ENCODE results near the gene KCNH2. TPM values are rescaled to one million over a fixed set of nuclear protein-coding genes. Genes with fewer than 3 reads are reported as not detected.
"Not testable (repeated sequence)": the region's sequence is repeated elsewhere in the genome, so short reads cannot be mapped to it uniquely, and the experiment has no call there.

Gene KCNH2
- total RNA-seq, 6 experiments from 2014 or later, result not detected

GRCh38 chr7:150912427-150912826, 65.7 kb downstream of the KCNH2 start:
- H3K9me3 Mint-ChIP-seq, result no peaks in the 10 kb centered on the region
- no peaks in the 10 kb centered on the region for H3K36me3 Mint-ChIP-seq (ENCODE audit: low read depth)
- no peaks in the 10 kb centered on the region for H3K4me1 Mint-ChIP-seq (ENCODE audit: low read depth)
- no peak overlapping the region for H3K4me3 Mint-ChIP-seq
- DNase-seq, result no peak
- TF ChIP-seq, protein P1, sequence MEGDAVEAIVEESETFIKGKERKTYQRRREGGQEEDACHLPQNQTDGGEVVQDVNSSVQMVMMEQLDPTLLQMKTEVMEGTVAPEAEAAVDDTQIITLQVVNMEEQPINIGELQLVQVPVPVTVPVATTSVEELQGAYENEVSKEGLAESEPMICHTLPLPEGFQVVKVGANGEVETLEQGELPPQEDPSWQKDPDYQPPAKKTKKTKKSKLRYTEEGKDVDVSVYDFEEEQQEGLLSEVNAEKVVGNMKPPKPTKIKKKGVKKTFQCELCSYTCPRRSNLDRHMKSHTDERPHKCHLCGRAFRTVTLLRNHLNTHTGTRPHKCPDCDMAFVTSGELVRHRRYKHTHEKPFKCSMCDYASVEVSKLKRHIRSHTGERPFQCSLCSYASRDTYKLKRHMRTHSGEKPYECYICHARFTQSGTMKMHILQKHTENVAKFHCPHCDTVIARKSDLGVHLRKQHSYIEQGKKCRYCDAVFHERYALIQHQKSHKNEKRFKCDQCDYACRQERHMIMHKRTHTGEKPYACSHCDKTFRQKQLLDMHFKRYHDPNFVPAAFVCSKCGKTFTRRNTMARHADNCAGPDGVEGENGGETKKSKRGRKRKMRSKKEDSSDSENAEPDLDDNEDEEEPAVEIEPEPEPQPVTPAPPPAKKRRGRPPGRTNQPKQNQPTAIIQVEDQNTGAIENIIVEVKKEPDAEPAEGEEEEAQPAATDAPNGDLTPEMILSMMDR (IDR thresholded peaks at IDR 0.05), result no peak
- H3K27me3 Mint-ChIP-seq (ENCODE audit: insufficient read depth), result peaks cover 18% of the 10 kb centered on the region
- H3K27ac Mint-ChIP-seq, result no peak overlapping the region

- Mint-ChIP-seq H3K9me3 (no peaks in the 10 kb centered on the region), H3K36me3 (ENCODE audit: low read depth) (no peaks in the 10 kb centered on the region), H3K4me3 (no peak overlapping the region), H3K27ac (no peak overlapping the region), H3K27me3 (ENCODE audit: insufficient read depth) (peaks cover 18% of the 10 kb centered on the region), H3K4me1 (ENCODE audit: low read depth) (no peaks in the 10 kb centered on the region)
- TF ChIP-seq, protein P1 (IDR thresholded peaks at IDR 0.05), result no peak
- DNase-seq, result no peak
These were observed 66.4 kb downstream of the KCNH2 start for GRCh38 chr7:150911590-150912267.

DNA sequence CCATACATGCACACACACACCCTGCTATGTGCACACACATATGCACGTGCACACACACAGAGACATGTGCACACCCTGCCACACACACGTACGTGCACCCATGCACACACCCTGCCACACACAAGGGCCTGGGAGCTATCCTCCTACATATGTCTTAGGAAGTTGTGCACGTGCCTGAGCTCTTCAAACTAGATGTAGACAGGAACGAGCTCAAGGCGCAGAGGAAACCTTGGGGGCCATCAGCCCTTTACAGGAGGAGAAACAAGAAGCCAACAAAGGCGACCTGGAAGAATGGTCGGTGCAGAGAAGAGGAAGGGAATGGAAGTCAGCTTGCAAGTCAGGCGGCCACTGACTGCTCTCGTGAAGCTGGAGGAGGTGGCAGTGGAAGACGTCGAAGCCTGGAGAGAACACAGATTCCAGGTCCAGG, 67.1 kb downstream of the KCNH2 start:
- Mint-ChIP-seq H3K4me3 (no peak overlapping the region), H3K4me1 (ENCODE audit: low read depth) (no peaks in the 10 kb centered on the region), H3K36me3 (ENCODE audit: low read depth) (no peaks in the 10 kb centered on the region), H3K27me3 (ENCODE audit: insufficient read depth) (peaks cover 14% of the 10 kb centered on the region), H3K9me3 (no peaks in the 10 kb centered on the region), H3K27ac (no peak overlapping the region)
- TF ChIP-seq, protein P1 (IDR thresholded peaks at IDR 0.05), result no peak
- DNase-seq, result no peak

DNA sequence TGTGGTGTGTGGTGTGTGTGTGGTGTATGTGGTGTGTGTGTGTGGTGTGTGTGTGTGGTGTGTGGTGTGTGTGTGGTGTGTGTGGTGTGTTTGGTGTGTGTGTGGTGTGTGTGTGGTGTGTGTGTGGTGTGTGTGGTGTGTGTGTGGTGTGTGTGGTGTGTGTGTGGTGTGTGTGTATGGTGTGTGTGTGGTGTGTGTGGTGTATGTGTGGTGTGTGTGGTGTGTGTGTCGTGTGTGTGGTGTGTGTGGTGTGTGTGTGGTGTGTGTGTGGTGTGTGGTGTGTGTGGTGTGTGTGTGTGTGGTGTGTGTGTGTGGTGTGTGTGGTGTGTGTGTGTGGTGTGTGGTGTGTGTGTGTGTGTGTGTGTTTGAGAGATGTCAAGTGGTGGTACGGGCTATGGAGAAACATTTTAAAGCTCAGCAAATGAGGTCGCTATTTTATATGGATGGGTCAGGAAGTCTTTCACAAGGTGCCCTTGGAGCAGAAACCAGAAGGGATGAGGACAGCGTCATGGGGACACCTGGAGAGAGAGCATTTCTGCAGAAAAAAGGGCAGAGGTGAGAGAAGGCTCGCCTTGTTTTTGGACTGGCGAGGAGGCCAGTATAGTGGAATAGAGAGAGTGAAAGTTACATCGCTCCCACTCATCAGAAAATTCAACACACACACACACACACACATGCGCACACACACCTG, 67.7 kb downstream of the KCNH2 start:
- H3K27me3 Mint-ChIP-seq (ENCODE audit: insufficient read depth); H3K36me3 Mint-ChIP-seq (ENCODE audit: low read depth); H3K4me3 Mint-ChIP-seq; H3K9me3 Mint-ChIP-seq; H3K27ac Mint-ChIP-seq; H3K4me1 Mint-ChIP-seq (ENCODE audit: low read depth); DNase-seq: not testable (repeated sequence)

GRCh38 chr7:150909200-150909995, 68.7 kb downstream of the KCNH2 start:
- no peak for DNase-seq
- Mint-ChIP-seq H3K27ac (no peak overlapping the region), H3K4me3 (no peak overlapping the region), H3K27me3 (ENCODE audit: insufficient read depth) (peaks cover 9% of the 10 kb centered on the region), H3K36me3 (ENCODE audit: low read depth) (no peaks in the 10 kb centered on the region), H3K4me1 (ENCODE audit: low read depth) (peaks cover 2% of the 10 kb centered on the region; the same call in 1 of the 2 replicates), H3K9me3 (no peaks in the 10 kb centered on the region)
- TF ChIP-seq, protein P1 (IDR thresholded peaks at IDR 0.05), result no peak

Data from HFFc6 (cell line).